Fibroblast of peridontal ligament (primary cell): Measurements from ENCODE around the gene SPNS3.

Source experiments
- DNase-seq: peaks from one replicate; pipeline ENCODE4 v3.0.0-alpha.2; 2010; ENCODE audit errors: extremely low read depth

The SPNS3 gene

GRCh38 chr17:4433515-4434031, at the start of gene SPNS3:
Gene SPNS3, plus strand, starts transcription at chr17:4433940. Its CDS starts 28 bp downstream, at chr17:4433968.
- no peak for DNase-seq

- peak; percentile 25 for DNase-seq
These were observed 47.3 kb upstream of the SPNS3 start for GRCh38 chr17:4386406-4386805.

GRCh38 chr17:4387137-4387536, 46.6 kb upstream of the SPNS3 start:
- DNase-seq: no peak

GRCh38 chr17:4389079-4389478, 44.7 kb upstream of the SPNS3 start:
- no peak for DNase-seq

- no peak for DNase-seq
These were observed 39.9 kb upstream of the SPNS3 start for GRCh38 chr17:4393806-4394205.

- DNase-seq: no peak
These were observed 39.3 kb upstream of the SPNS3 start for GRCh38 chr17:4394208-4395110.

GRCh38 chr17:4395111-4395478, 38.6 kb upstream of the SPNS3 start:
- DNase-seq: no peak

- no peak for DNase-seq
These were observed 35.9 kb upstream of the SPNS3 start for GRCh38 chr17:4397840-4398239.

GRCh38 chr17:4405038-4405669, 28.6 kb upstream of the SPNS3 start:
- DNase-seq: no peak

GRCh38 chr17:4405699-4406098, 28.0 kb upstream of the SPNS3 start:
- DNase-seq: no peak

GRCh38 chr17:4406386-4406785, 27.4 kb upstream of the SPNS3 start:
- no peak for DNase-seq

- DNase-seq: no peak
These were observed 26.5 kb upstream of the SPNS3 start for GRCh38 chr17:4407216-4407615.

GRCh38 chr17:4407851-4408250, 25.9 kb upstream of the SPNS3 start:
- DNase-seq: peak; percentile 41

- DNase-seq: peak; percentile 55
These were observed 24.1 kb upstream of the SPNS3 start for GRCh38 chr17:4409659-4410058.

- no peak for DNase-seq
These were observed 22.5 kb upstream of the SPNS3 start for GRCh38 chr17:4411201-4411600.

- peak; percentile 92 for DNase-seq
These were observed 20.6 kb upstream of the SPNS3 start for GRCh38 chr17:4412933-4413831.

- no peak for DNase-seq
These were observed 16.5 kb upstream of the SPNS3 start for GRCh38 chr17:4417129-4417667.

GRCh38 chr17:4420692-4421131, 13.0 kb upstream of the SPNS3 start:
- peak; percentile 77 for DNase-seq

- no peak for DNase-seq
These were observed 10.9 kb upstream of the SPNS3 start for GRCh38 chr17:4422864-4423263.

- DNase-seq: no peak
These were observed 8.3 kb upstream of the SPNS3 start for GRCh38 chr17:4425398-4425797.

GRCh38 chr17:4426499-4427208, 7.1 kb upstream of the SPNS3 start:
- DNase-seq: no peak
